K562 (cell line): Measurements from ENCODE around the gene PDCD7. TPM values are rescaled to one million over a fixed set of nuclear protein-coding genes. Genes with fewer than 3 reads are reported as not detected.

ENCODE experiments used
- ATAC-seq: fragments of 200-7000 bp; cut with Tn5 transposase; 3 replicates; pipeline ENCODE4 v1.9.1; 2020; ENCODE audit warnings: moderate library complexity
- BruUV-seq: library from RNA; stranded (reverse); fragments of 400-500 nt; replicated peaks from 2 replicates; lab custom pipeline; 2021; lab: Mats Ljungman, UMichigan
- CTCF ChIA-PET: fragments of 300-600 bp; formaldehyde crosslinking; extraction: SDS; loops from one replicate; lab custom pipeline; 2021; ENCODE audit warnings: low intra/inter-chr PET ratio; lab: Yijun Ruan, JAX
- POLR2A ChIA-PET: fragments of 300-600, 350-650 bp; sonication (Branson Sonifier 250); formaldehyde crosslinking; extraction: SDS; loops from one replicate; lab custom pipeline; 2021; ENCODE audit warnings: antibody characterized with exemption, inconsistent platforms; lab: Yijun Ruan, JAX
- DNase-seq, 4 experiments: peaks; one replicate each; pipeline versions ENCODE4 v3.0.0 to v3.0.0-alpha.2; 2011 to 2018; ENCODE audit warnings: low spot score in 3 of 4, mixed read lengths in 3 of 4; ENCODE audit errors: extremely low read depth in 1 of 4
- FAIRE-seq: peaks from 2 replicates; lab custom pipeline; 2011; peaks lifted over from hg19 to GRCh38; lab: Jason Lieb, UNC
- H2AFZ ChIP-seq: 2 replicates; pipeline ENCODE4 v1.6.0; 2011; ENCODE audit warnings: low read depth, low read length, control low read depth, inconsistent platforms
- H3K27ac ChIP-seq: fragments of 200-600 bp; 3 replicates; pipeline ENCODE4 v1.8.0; 2011; ENCODE audit warnings: low read depth, mild to moderate bottlenecking, control low read depth, inconsistent platforms, low read length, moderate library complexity, mixed read lengths; ENCODE audit errors: extremely low read depth
- H3K27me3 ChIP-seq, 2 experiments: fragments of 300-600 bp in 1 of 2; 2 replicates in 1 of 2; 3 replicates in 1 of 2; pipeline versions ENCODE4 v1.6.0 to v1.8.0; 2011; ENCODE audit warnings: inconsistent platforms in 2 of 2, low read length in 2 of 2, mild to moderate bottlenecking in 1 of 2, mixed read lengths in 1 of 2, moderate library complexity in 1 of 2; ENCODE audit not compliant: control insufficient read depth in 2 of 2, insufficient read depth in 2 of 2
- H3K36me3 ChIP-seq: fragments of 300-600 bp; 3 replicates; pipeline ENCODE4 v1.8.0; 2011; ENCODE audit warnings: mild to moderate bottlenecking, low read length, inconsistent platforms; ENCODE audit not compliant: control insufficient read depth, insufficient read depth
- H3K4me1 ChIP-seq, 2 experiments: fragments of 200-600 bp in 1 of 2; replicated peaks in 1 of 2; 2 replicates in 1 of 2; 3 replicates in 1 of 2; pipeline versions ENCODE4 v1.5.1 to v1.8.0; 2011; ENCODE audit warnings: inconsistent platforms in 2 of 2, low read length in 2 of 2, mild to moderate bottlenecking in 1 of 2, mixed read lengths in 1 of 2, moderate library complexity in 1 of 2; ENCODE audit not compliant: control insufficient read depth in 2 of 2, insufficient read depth in 2 of 2
- H3K4me2 ChIP-seq: 2 replicates; pipeline ENCODE4 v1.6.1; 2011; ENCODE audit warnings: low read length, control low read depth, inconsistent platforms, mixed read lengths; ENCODE audit not compliant: insufficient read depth
- H3K4me3 ChIP-seq: fragments of 200-600 bp; sonication (generic), shearing (Covaris generic); 2 replicates; pipeline ENCODE4 v1.5.1; 2016; ENCODE audit warnings: control low read depth, inconsistent platforms
- H3K79me2 ChIP-seq: fragments of 200-600 bp; 3 replicates; pipeline ENCODE4 v1.8.0; 2011; ENCODE audit warnings: low read length, inconsistent platforms; ENCODE audit not compliant: control insufficient read depth, insufficient read depth
- H3K9ac ChIP-seq, 2 experiments: 2 replicates each; pipeline versions ENCODE4 v1.6.0 to v1.6.1; 2011; ENCODE audit warnings: low read depth in 2 of 2, low read length in 2 of 2, control low read depth in 1 of 2, inconsistent platforms in 1 of 2, mild to moderate bottlenecking in 1 of 2, mixed read lengths in 1 of 2; ENCODE audit not compliant: insufficient read depth in 1 of 2
- H3K9me1 ChIP-seq: one replicate; pipeline ENCODE4 v1.6.0; 2011; ENCODE audit warnings: inconsistent platforms, mild to moderate bottlenecking, low read length, moderate library complexity; ENCODE audit not compliant: control insufficient read depth, insufficient read depth
- H3K9me3 ChIP-seq: replicated peaks from 2 replicates; pipeline ENCODE4 v1.5.1; 2011; ENCODE audit warnings: low read depth, low read length, inconsistent platforms; ENCODE audit not compliant: control insufficient read depth, insufficient read depth
- H4K20me1 ChIP-seq: replicated peaks from 2 replicates; pipeline ENCODE4 v1.6.1; 2011; ENCODE audit warnings: low read length, inconsistent platforms, mixed read lengths; ENCODE audit not compliant: control insufficient read depth, insufficient read depth
- C11orf30 ChIP-seq: fragments of 450-650 bp; IDR thresholded peaks from 2 replicates; pipeline ENCODE4 v1.6.1; 2016; ENCODE audit warnings: low read depth, mild to moderate bottlenecking
- ZNF140 ChIP-seq: fragments of 250-450 bp; sonication (Bioruptor Pico); IDR thresholded peaks from 2 replicates; pipeline ENCODE4 v1.8.0; 2021; ENCODE audit warnings: moderate library complexity, mild to moderate bottlenecking, inconsistent platforms
- WGBS: fragments of 100-300 bp; shearing (Covaris generic); methylation state at CpG from one replicate; pipeline ENCODE4 v1.1.6; 2016; ENCODE audit warnings: low coverage, mixed read lengths; ENCODE audit not compliant: insufficient coverage; ENCODE audit errors: missing lambda C conversion rate; 5-methylcytosine and 5-hydroxymethylcytosine counted together
- in situ Hi-C: fragments of 300-500 bp; cut with MboI; formaldehyde crosslinking; loops from 4 replicates; pipeline ENCODE4 v1.15.0; 2018; ENCODE audit warnings: inconsistent platforms, mixed read lengths
- intact Hi-C: fragments of 100-400 bp; cut with micrococcal nuclease; formaldehyde crosslinking; loops from 2 replicates; pipeline ENCODE4 v1.14.2; 2022
- polyA plus RNA-seq, 8 experiments: library from polyadenylated mRNA; depleted of rRNA in 4 of 8; stranded (reverse) in 5 of 8; unstranded in 3 of 8; fragments of >200 nt; fragmentation: Nextera tagmentation in 2 of 8; fragmentation: Illumina TruSeq in 1 of 8; extraction: Ambion mirVana in 2 of 8; extraction: Trizol in 1 of 8; gene quantifications; 2 replicates each; pipeline versions ENCODE4 v1.2.1 to v1.2.3, GENCODE V29; 2011 to 2014; ENCODE audit warnings: inconsistent platforms in 1 of 8, missing spikeins in 1 of 8
- total RNA-seq, 7 experiments: library from RNA; depleted of rRNA in 6 of 7; stranded (reverse); fragments of >200 nt in 6 of 7; fragmentation: Illumina TruSeq in 2 of 7; extraction: Trizol in 2 of 7; gene quantifications; 2 replicates each; pipeline versions ENCODE4 v1.2.1 to v1.2.3, GENCODE V29; 2011 to 2021; ENCODE audit warnings: low replicate concordance in 1 of 7
- TF ChIP-seq, protein P1 (sequence below), 2 experiments: fragments of 450-650 bp in 1 of 2; sonication (generic) in 1 of 2; formaldehyde crosslinking in 1 of 2; IDR thresholded peaks; 2 replicates each; pipeline versions ENCODE4 v1.7.1 to v1.9.0; 2016 to 2022; ENCODE audit warnings: inconsistent platforms in 1 of 2, mild to moderate bottlenecking in 1 of 2, missing genetic modification reagents in 1 of 2

The PDCD7 gene
- total and polyA plus RNA-seq, 9 of the 15 experiments (the other 6 are each of a cell fraction or from before 2014, with no cell fraction given), result 11.8 to 30.2 (median 18.8) TPM

DNA sequence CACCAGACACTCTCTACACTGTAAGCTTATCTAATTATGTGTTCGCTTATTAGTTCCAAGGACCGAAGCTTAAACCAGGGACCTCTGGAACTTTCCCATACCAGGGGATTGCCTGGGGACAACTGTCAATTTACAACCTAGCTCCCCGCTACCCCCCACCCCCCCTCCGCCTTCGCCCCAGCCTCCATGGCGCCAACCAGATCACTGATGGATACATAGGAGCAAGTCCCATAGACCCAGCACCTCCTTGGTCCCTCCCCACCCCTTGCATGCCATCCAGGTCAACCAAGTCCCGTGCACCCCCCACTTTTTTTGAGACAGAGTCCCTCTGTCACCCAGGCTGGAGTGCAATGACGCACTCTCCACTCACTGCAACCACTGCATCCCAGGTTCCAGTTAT, 930 bp upstream of the PDCD7 start:
- intact Hi-C loops, result no loop called here
- BruUV-seq, result no TSS peak
- H3K79me2 ChIP-seq, result peaks cover 38% of the 10 kb centered on the region
- H3K4me3 ChIP-seq, result peak overlapping the region; percentile 88
- CTCF ChIA-PET, result no interaction called here
- no peak for DNase-seq
- no peaks in the 10 kb centered on the region for H3K9me1 ChIP-seq
- H2AFZ ChIP-seq, result peak overlapping the region; percentile 98; the same call in 1 of the 2 replicates
- H3K27ac ChIP-seq, result peak overlapping the region; percentile 76; the same call in 1 of the 3 replicates
- H3K9me3 ChIP-seq, result 0 out of 2 replicates have a peak, but pooled peaks cover 2% of the 10 kb centered on the region
- TF ChIP-seq, protein P1, sequence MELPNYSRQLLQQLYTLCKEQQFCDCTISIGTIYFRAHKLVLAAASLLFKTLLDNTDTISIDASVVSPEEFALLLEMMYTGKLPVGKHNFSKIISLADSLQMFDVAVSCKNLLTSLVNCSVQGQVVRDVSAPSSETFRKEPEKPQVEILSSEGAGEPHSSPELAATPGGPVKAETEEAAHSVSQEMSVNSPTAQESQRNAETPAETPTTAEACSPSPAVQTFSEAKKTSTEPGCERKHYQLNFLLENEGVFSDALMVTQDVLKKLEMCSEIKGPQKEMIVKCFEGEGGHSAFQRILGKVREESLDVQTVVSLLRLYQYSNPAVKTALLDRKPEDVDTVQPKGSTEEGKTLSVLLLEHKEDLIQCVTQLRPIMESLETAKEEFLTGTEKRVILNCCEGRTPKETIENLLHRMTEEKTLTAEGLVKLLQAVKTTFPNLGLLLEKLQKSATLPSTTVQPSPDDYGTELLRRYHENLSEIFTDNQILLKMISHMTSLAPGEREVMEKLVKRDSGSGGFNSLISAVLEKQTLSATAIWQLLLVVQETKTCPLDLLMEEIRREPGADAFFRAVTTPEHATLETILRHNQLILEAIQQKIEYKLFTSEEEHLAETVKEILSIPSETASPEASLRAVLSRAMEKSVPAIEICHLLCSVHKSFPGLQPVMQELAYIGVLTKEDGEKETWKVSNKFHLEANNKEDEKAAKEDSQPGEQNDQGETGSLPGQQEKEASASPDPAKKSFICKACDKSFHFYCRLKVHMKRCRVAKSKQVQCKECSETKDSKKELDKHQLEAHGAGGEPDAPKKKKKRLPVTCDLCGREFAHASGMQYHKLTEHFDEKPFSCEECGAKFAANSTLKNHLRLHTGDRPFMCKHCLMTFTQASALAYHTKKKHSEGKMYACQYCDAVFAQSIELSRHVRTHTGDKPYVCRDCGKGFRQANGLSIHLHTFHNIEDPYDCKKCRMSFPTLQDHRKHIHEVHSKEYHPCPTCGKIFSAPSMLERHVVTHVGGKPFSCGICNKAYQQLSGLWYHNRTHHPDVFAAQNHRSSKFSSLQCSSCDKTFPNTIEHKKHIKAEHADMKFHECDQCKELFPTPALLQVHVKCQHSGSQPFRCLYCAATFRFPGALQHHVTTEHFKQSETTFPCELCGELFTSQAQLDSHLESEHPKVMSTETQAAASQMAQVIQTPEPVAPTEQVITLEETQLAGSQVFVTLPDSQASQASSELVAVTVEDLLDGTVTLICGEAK (IDR thresholded peaks at IDR 0.05), result no peak
- TF ChIP-seq, protein P1 (CRISPR knock-in tag; IDR thresholded peaks at IDR 0.05), result no peak
- no peak for TF ChIP-seq ZNF140 (CRISPR knock-in tag)
- no peak for TF ChIP-seq C11orf30
- H4K20me1 ChIP-seq, result peaks cover 4% of the 10 kb centered on the region; the same call in 1 of the 2 replicates
- peak overlapping the region; percentile 85 to 87; a peak in 3 of 4 replicates for H3K9ac ChIP-seq
- POLR2A ChIA-PET, result interaction anchor here (0.9 to 1.6 kb wide), 3 partner anchors 10 to 1037 kb away, joined by 3 to 5 read pairs (median 4); partner anchors contain the start of gene RNU5B-1
- peaks cover 13% of the 10 kb centered on the region; the same call in 2 of the 3 replicates for H3K36me3 ChIP-seq
- no peaks in the 10 kb centered on the region for H3K27me3 ChIP-seq
- 75% methylated on average over 7 of the region's 8 CpGs for WGBS
- FAIRE-seq, result no peak
- ATAC-seq, result no peak
- H3K4me2 ChIP-seq, result peak overlapping the region; percentile 94
- in situ Hi-C loops, result no loop called here
- H3K4me1 ChIP-seq, result peaks cover 3 to 17% of the 10 kb centered on the region in 2 experiments; a peak in 3 of 5 replicates
